Measurements from ENCODE around the gene RYR1. TPM values are rescaled to one million over a fixed set of nuclear protein-coding genes. Genes with fewer than 3 reads are reported as not detected.

Gene RYR1
- total and polyA plus RNA-seq, 5 donors from 2014 or later = 0.07 to 4.9 (median 0.41) TPM

DNA sequence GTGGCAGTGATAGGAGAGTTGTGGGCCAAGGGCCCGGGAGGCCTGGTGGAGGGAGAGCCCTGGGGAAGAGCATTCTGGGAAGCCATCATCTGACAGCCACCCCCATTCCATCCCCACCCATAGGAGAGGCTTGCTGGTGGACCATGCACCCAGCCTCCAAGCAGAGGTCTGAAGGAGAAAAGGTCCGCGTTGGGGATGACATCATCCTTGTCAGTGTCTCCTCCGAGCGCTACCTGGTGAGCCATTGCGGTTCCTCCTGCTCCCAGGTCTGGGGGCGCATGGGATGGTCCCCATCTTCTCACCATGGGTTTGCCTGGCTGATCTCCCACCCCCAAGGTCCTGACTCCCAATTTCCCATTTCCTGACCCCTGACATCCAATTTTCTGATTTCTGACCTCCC is 10.5 kb downstream of the RYR1 start:
- no peak overlapping the region for H3K4me3 ChIP-seq (ENCODE audit: low read depth, low read length)
- no peaks in the 10 kb centered on the region for H3K27me3 Mint-ChIP-seq
- peaks cover 0 to 2% (median 0%) of the 10 kb centered on the region in 7 donors for H3K9me3 Mint-ChIP-seq
- no peaks in the 10 kb centered on the region for H3K4me1 ChIP-seq (ENCODE audit: control insufficient read depth, insufficient read depth, low read length, poor library complexity, severe bottlenecking)
- no peak overlapping the region for H3K4me3 Mint-ChIP-seq
- peaks cover 4% of the 10 kb centered on the region for H3K36me3 Mint-ChIP-seq
- no peak overlapping the region for H3K27ac Mint-ChIP-seq
- no peaks in the 10 kb centered on the region for H3K9me3 ChIP-seq (ENCODE audit: control insufficient read depth in 2 of 2, low read length in 2 of 2)
- no peak for ATAC-seq (ENCODE audit: low read depth in 2 of 2)
- H3K4me1 Mint-ChIP-seq = peaks cover 0 to 3% (median 1%) of the 10 kb centered on the region in 4 donors
- H3K27ac ChIP-seq (ENCODE audit: insufficient read depth, low read length, poor library complexity, severe bottlenecking) = no peak overlapping the region
- DNase-seq = no peak
- no peaks in the 10 kb centered on the region for H3K27me3 ChIP-seq (ENCODE audit: control insufficient read depth, insufficient read depth, low read length)
- no peaks in the 10 kb centered on the region for H3K36me3 ChIP-seq (ENCODE audit: control insufficient read depth, insufficient read depth, low read length)

DNA sequence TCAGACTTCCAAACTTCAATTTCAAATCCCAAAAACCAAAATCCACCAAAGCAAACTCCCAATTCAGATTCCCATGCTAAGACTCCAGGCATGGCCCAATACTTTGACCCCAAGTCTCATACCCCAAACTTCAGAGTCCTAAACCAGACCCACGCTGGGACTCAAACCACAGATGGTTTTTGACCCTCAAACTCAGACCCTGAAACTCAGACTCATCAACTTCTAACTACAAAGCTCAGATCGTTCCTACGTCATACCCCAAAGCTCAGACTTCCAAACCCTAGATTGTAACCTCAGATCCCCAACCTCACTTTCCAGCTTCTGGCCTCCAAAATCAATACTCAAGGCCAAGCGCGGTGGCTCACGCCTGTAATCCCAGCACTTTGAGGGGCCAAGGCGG is 11.9 kb downstream of the RYR1 start:
- no peak for ATAC-seq (ENCODE audit: low read depth in 2 of 2)
- Mint-ChIP-seq H3K27ac (no peak overlapping the region), H3K27me3 (no peaks in the 10 kb centered on the region), H3K4me1 (peaks cover 0 to 3% (median 1%) of the 10 kb centered on the region in 4 donors), H3K9me3 (peaks cover 0 to 3% (median 0%) of the 10 kb centered on the region in 7 donors), H3K4me3 (no peak overlapping the region), H3K36me3 (peaks cover 7% of the 10 kb centered on the region)
- H3K4me1 ChIP-seq (ENCODE audit: control insufficient read depth, insufficient read depth, low read length, poor library complexity, severe bottlenecking) = no peaks in the 10 kb centered on the region
- H3K36me3 ChIP-seq (ENCODE audit: control insufficient read depth, insufficient read depth, low read length) = no peaks in the 10 kb centered on the region
- H3K27me3 ChIP-seq (ENCODE audit: control insufficient read depth, insufficient read depth, low read length) = no peaks in the 10 kb centered on the region
- DNase-seq = no peak
- H3K9me3 ChIP-seq (ENCODE audit: control insufficient read depth in 2 of 2, low read length in 2 of 2) = no peaks in the 10 kb centered on the region
- no peak overlapping the region for H3K4me3 ChIP-seq (ENCODE audit: low read depth, low read length)
- H3K27ac ChIP-seq (ENCODE audit: insufficient read depth, low read length, poor library complexity, severe bottlenecking) = no peak overlapping the region

DNA sequence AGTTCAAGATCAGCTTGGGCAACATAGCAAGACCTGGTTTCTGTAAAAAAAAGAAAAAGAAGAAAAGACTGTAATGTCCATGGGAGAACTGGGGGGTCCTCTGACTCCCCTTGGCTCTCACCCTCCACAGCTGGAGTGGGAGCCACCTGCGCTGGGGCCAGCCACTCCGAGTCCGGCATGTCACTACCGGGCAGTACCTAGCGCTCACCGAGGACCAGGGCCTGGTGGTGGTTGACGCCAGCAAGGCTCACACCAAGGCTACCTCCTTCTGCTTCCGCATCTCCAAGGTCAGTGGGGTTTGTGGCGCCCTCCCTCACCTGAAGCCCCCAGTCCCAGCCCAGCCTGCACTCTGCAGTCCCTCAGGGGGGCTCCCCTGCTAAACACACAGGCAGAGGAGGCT is 14.7 kb downstream of the RYR1 start:
- Histone ChIP-seq H3K9me3 (ENCODE audit: control insufficient read depth in 2 of 2, low read length in 2 of 2) (no peaks in the 10 kb centered on the region), H3K27me3 (ENCODE audit: control insufficient read depth, insufficient read depth, low read length) (no peaks in the 10 kb centered on the region), H3K4me3 (ENCODE audit: low read depth, low read length) (no peak overlapping the region), H3K36me3 (ENCODE audit: control insufficient read depth, insufficient read depth, low read length) (no peaks in the 10 kb centered on the region), H3K27ac (ENCODE audit: insufficient read depth, low read length, poor library complexity, severe bottlenecking) (no peak overlapping the region), H3K4me1 (ENCODE audit: control insufficient read depth, insufficient read depth, low read length, poor library complexity, severe bottlenecking) (no peaks in the 10 kb centered on the region)
- H3K27ac Mint-ChIP-seq = no peak overlapping the region
- DNase-seq (no peak), ATAC-seq (ENCODE audit: low read depth in 2 of 2) (no peak)
- H3K36me3 Mint-ChIP-seq = peaks cover 7% of the 10 kb centered on the region
- H3K4me3 Mint-ChIP-seq = no peak overlapping the region
- H3K27me3 Mint-ChIP-seq = no peaks in the 10 kb centered on the region
- peaks cover 0 to 2% (median 0%) of the 10 kb centered on the region in 4 donors for H3K4me1 Mint-ChIP-seq
- H3K9me3 Mint-ChIP-seq = peaks cover 0 to 3% (median 0%) of the 10 kb centered on the region in 7 donors

DNA sequence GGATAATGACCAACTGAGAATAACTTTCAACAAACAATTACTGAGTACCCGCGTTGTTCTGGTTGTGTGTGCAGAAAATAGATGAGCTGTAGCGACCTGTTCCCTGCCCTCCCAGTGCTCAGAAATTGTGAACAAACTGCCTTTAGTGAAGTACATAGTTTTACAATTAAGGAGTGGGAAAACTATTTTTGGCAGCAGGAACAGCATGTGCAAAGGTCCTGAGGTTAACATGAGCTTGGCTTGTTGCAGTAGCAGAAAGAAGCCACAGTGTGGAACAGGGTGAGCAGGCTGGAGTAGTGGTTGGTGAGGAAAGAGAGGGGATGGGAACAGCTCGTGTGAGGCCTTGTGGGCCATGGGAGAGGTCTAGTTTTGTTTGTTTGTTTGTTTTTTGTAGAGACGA is 16.0 kb downstream of the RYR1 start:
- no peak for ATAC-seq (ENCODE audit: low read depth in 2 of 2)
- H3K36me3 Mint-ChIP-seq = peaks cover 7% of the 10 kb centered on the region
- Histone ChIP-seq H3K9me3 (ENCODE audit: control insufficient read depth in 2 of 2, low read length in 2 of 2) (no peaks in the 10 kb centered on the region), H3K27me3 (ENCODE audit: control insufficient read depth, insufficient read depth, low read length) (no peaks in the 10 kb centered on the region), H3K4me3 (ENCODE audit: low read depth, low read length) (no peak overlapping the region), H3K27ac (ENCODE audit: insufficient read depth, low read length, poor library complexity, severe bottlenecking) (no peak overlapping the region), H3K4me1 (ENCODE audit: control insufficient read depth, insufficient read depth, low read length, poor library complexity, severe bottlenecking) (no peaks in the 10 kb centered on the region), H3K36me3 (ENCODE audit: control insufficient read depth, insufficient read depth, low read length) (no peaks in the 10 kb centered on the region)
- DNase-seq = no peak
- peak overlapping the region in 1 of 4 donors; percentile 55 for H3K4me3 Mint-ChIP-seq
- peaks cover 0 to 3% (median 0%) of the 10 kb centered on the region in 7 donors for H3K9me3 Mint-ChIP-seq
- peaks cover 0 to 2% (median 0%) of the 10 kb centered on the region in 4 donors for H3K4me1 Mint-ChIP-seq
- H3K27me3 Mint-ChIP-seq = no peaks in the 10 kb centered on the region
- H3K27ac Mint-ChIP-seq = peak overlapping the region in 1 of 3 donors; percentile 55

DNA sequence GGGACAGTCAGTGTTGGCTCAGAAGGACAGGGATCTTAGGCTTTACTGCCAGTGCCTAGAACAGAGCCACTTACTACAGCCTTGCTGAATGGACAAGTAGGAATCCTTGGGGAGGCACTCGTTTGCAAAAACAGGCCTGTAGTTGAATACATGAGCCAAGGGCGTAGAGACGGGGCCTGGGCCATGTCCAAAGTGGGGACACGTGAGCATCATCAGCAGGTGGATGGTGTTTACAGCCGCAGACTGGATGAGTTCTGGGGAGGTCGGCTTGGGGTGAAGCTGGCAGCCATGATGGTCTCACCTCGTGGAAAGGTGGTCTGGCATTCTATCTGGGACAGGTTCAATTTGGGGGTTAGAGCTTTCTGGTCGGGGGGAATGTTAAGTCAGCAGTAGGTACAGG is 17.5 kb downstream of the RYR1 start:
- no peak for DNase-seq
- Histone ChIP-seq H3K4me3 (ENCODE audit: low read depth, low read length) (no peak overlapping the region), H3K9me3 (ENCODE audit: control insufficient read depth in 2 of 2, low read length in 2 of 2) (no peaks in the 10 kb centered on the region)

DNA sequence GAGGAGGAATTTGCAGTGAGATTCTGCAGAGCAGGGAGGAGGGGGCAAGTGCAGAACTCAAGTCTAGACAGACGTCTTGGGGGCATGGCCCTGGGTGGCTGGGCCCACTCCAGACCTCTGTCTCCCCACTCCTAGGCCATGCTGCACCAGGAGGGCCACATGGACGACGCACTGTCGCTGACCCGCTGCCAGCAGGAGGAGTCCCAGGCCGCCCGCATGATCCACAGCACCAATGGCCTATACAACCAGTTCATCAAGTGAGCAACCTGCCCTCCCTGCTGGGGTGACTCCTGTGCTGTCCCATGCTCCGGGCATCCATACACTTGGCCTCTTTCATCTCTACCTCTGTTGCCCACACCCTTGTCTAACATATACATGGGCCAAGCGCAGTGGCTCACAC is 18.1 kb downstream of the RYR1 start:
- no peaks in the 10 kb centered on the region for H3K4me1 ChIP-seq (ENCODE audit: control insufficient read depth, insufficient read depth, low read length, poor library complexity, severe bottlenecking)
- DNase-seq = no peak
- ATAC-seq (ENCODE audit: low read depth in 2 of 2) = no peak
- H3K27me3 ChIP-seq (ENCODE audit: control insufficient read depth, insufficient read depth, low read length) = no peaks in the 10 kb centered on the region
- Mint-ChIP-seq H3K27me3 (no peaks in the 10 kb centered on the region), H3K36me3 (peaks cover 7% of the 10 kb centered on the region), H3K4me3 (no peak overlapping the region), H3K9me3 (peaks cover 0 to 3% (median 0%) of the 10 kb centered on the region in 7 donors), H3K27ac (no peak overlapping the region), H3K4me1 (no peaks in the 10 kb centered on the region)
- H3K4me3 ChIP-seq (ENCODE audit: low read depth, low read length) = no peak overlapping the region
- H3K27ac ChIP-seq (ENCODE audit: insufficient read depth, low read length, poor library complexity, severe bottlenecking) = no peak overlapping the region
- no peaks in the 10 kb centered on the region for H3K36me3 ChIP-seq (ENCODE audit: control insufficient read depth, insufficient read depth, low read length)
- no peaks in the 10 kb centered on the region for H3K9me3 ChIP-seq (ENCODE audit: control insufficient read depth in 2 of 2, low read length in 2 of 2)

More for the DNA sequence above, 17.5 kb downstream of the RYR1 start:
- Histone ChIP-seq H3K27me3 (ENCODE audit: control insufficient read depth, insufficient read depth, low read length) (no peaks in the 10 kb centered on the region), H3K36me3 (ENCODE audit: control insufficient read depth, insufficient read depth, low read length) (no peaks in the 10 kb centered on the region), H3K4me1 (ENCODE audit: control insufficient read depth, insufficient read depth, low read length, poor library complexity, severe bottlenecking) (no peaks in the 10 kb centered on the region), H3K27ac (ENCODE audit: insufficient read depth, low read length, poor library complexity, severe bottlenecking) (no peak overlapping the region)
- Mint-ChIP-seq H3K4me1 (no peaks in the 10 kb centered on the region), H3K9me3 (peaks cover 0 to 3% (median 0%) of the 10 kb centered on the region in 7 donors), H3K27me3 (no peaks in the 10 kb centered on the region), H3K27ac (no peak overlapping the region), H3K36me3 (peaks cover 7% of the 10 kb centered on the region), H3K4me3 (no peak overlapping the region)
- no peak for ATAC-seq (ENCODE audit: low read depth in 2 of 2)

DNA sequence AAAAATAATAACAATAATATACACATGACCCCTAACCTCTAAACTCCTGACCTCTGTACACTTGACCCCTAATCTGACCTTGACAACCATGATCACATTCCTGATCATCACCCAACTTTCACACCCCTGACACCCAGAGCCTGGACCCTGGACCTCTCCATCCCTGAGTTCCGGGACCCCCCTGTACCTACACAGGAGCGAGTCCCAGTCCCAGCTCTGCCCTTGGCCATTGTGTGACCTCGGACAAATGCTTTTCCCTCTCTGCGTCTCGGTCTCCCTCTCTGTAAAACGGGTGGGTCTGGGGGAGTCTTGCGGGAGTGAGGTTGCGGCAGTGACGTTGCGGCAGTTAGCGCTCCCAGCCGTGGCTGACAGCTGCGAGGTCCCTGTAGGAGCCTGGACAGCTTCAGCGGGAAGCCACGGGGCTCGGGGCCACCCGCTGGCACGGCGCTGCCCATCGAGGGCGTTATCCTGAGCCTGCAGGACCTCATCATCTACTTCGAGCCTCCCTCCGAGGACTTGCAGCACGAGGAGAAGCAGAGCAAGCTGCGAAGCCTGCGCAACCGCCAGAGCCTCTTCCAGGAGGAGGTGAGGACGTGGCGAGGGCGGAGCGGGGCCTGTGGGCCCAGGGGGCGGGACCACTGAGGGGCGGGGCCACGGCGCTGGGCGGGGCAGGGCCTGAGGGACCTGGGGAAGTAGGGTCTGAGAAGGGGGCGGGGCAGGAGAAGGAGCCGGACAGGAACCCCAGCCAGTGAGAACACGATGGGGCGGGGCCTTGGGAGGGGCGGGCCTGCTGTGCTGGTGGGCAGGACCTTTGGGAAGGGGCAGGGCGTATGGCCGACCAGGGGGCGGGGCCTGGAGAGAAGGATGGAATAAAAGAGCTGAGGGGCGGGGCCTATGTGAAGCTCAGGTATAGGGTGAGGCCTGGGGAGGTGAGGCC is 19.2 kb downstream of the RYR1 start:
- no peak overlapping the region for H3K27ac ChIP-seq (ENCODE audit: insufficient read depth, low read length, poor library complexity, severe bottlenecking)
- Mint-ChIP-seq H3K9me3 (peaks cover 0 to 5% (median 0%) of the 10 kb centered on the region in 7 donors), H3K27ac (no peak overlapping the region), H3K27me3 (no peaks in the 10 kb centered on the region), H3K4me1 (peaks cover 0 to 4% (median under 1%) of the 10 kb centered on the region in 4 donors), H3K4me3 (no peak overlapping the region), H3K36me3 (peaks cover 15% of the 10 kb centered on the region)
- no peaks in the 10 kb centered on the region for H3K36me3 ChIP-seq (ENCODE audit: control insufficient read depth, insufficient read depth, low read length)
- H3K9me3 ChIP-seq (ENCODE audit: control insufficient read depth in 2 of 2, low read length in 2 of 2) = no peaks in the 10 kb centered on the region
- ATAC-seq (ENCODE audit: low read depth in 2 of 2) = no peak
- no peaks in the 10 kb centered on the region for H3K4me1 ChIP-seq (ENCODE audit: control insufficient read depth, insufficient read depth, low read length, poor library complexity, severe bottlenecking)
- no peak overlapping the region for H3K4me3 ChIP-seq (ENCODE audit: low read depth, low read length)
- DNase-seq = peak in 1 of 3 donors; percentile 41
- no peaks in the 10 kb centered on the region for H3K27me3 ChIP-seq (ENCODE audit: control insufficient read depth, insufficient read depth, low read length)

All from CD4-positive, CD25-positive, alpha-beta regulatory T cell (primary cell).